Choroid plexus epithelial cell (primary cell): ENCODE data around the gene TMX2.

Experiments
- DNase-seq: peaks from one replicate; pipeline ENCODE4 v3.0.0-alpha.2; 2010; ENCODE audit warnings: low read depth
- H3K4me3 ChIP-seq: 2 replicates; pipeline ENCODE4 v1.5.1; 2011; ENCODE audit warnings: low read depth, mild to moderate bottlenecking, control low read depth, low read length, moderate library complexity
- CTCF ChIP-seq: conservative IDR thresholded peaks from 2 replicates; pipeline ENCODE4 v1.5.1; 2011; ENCODE audit warnings: low read depth, mild to moderate bottlenecking, control low read depth, inconsistent platforms, low read length, moderate library complexity

The TMX2 gene

GRCh38 chr11:57752954-57753353 is 40.6 kb downstream of the TMX2 start:
- H3K4me3 ChIP-seq, result no peak overlapping the region
- DNase-seq, result no peak
- TF ChIP-seq CTCF, result no peak

- no peak for TF ChIP-seq CTCF
- H3K4me3 ChIP-seq, result no peak overlapping the region
- no peak for DNase-seq
Measured at GRCh38 chr11:57758174-57758573, 45.8 kb downstream of the TMX2 start.

GRCh38 chr11:57761301-57762234 is 49.2 kb downstream of the TMX2 start, which contains the start of gene CTNND1:
TSS of gene CTNND1 (plus strand) at chr11:57761802. CDS start at chr11:57791479, 29,677 bp downstream.
- TF ChIP-seq CTCF, result peak; percentile 17
- peak; percentile 99 for DNase-seq
- H3K4me3 ChIP-seq, result peak within 1 kb of the TSS; percentile 72

GRCh38 chr11:57762235-57762861 is 50.0 kb downstream of the TMX2 start:
- H3K4me3 ChIP-seq, result peak overlapping the region; percentile 72
- no peak for TF ChIP-seq CTCF
- DNase-seq, result no peak

GRCh38 chr11:57763568-57763967 is 51.2 kb downstream of the TMX2 start:
- peak overlapping the region; percentile 72 for H3K4me3 ChIP-seq
- peak; percentile 58 for DNase-seq
- peak; percentile 59 for TF ChIP-seq CTCF

- TF ChIP-seq CTCF, result no peak
- H3K4me3 ChIP-seq, result peak overlapping the region; percentile 72
- DNase-seq, result no peak
Measured at GRCh38 chr11:57764021-57764420, 51.6 kb downstream of the TMX2 start.
